ENCODE data around the gene SPACDR. TPM values are rescaled to one million over a fixed set of nuclear protein-coding genes. Genes with fewer than 3 reads are reported as not detected.
"Not testable (repeated sequence)": the region's sequence is repeated elsewhere in the genome, so short reads cannot be mapped to it uniquely, and the experiment has no call there.

The SPACDR gene
- polyA plus RNA-seq, 4 donors = 0.94 to 1.5 (median 1.5) TPM

DNA sequence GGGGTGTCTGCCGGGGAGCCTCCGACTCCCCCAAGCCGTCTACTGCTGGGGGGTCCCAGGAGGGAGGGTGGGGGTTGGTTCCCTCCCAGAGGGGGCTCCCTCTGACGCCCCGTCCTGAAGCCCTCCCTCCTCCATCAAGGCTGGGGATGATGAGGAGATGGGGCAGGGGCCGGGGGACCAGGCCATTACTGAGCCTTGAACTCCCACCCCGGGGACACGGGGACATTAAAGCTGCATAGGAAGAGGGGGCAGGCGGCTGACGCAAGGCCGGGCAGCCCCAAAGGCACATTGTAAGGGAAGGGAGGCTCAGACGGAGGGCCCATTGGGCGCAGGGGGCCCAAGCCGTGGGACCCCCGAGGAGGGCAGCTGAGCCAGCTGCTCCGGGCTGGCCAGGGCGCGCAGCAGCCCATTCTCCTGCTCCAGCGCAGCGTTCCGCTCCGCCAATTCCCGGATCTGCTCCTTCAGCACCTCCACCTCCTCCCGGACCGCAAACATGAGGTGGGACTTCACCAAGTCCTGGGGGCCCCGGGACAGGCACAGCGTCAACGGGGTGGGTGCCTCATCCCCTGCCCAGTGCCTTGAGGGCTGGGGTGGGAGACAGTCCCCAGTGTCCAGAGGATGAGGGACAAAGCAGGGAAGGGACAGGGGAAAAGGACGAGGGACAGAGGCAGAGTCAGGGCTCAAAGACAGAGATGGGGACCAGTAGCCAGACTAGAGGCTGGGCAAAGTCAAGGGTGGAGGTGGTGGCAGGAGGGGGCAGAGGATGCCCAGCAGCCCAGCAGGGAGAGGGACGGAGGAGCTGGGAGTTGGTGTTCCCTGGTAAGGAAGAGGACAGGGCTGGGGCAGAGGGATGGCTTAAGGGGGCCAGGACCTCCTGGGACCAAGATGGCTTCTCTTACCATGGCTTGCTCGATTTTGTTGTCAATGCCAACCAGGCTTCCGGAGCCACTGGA is 2.9 kb upstream of the SPACDR start:
- no peak for DNase-seq (ENCODE audit: low read depth in 4 of 4, low spot score in 3 of 4)

DNA sequence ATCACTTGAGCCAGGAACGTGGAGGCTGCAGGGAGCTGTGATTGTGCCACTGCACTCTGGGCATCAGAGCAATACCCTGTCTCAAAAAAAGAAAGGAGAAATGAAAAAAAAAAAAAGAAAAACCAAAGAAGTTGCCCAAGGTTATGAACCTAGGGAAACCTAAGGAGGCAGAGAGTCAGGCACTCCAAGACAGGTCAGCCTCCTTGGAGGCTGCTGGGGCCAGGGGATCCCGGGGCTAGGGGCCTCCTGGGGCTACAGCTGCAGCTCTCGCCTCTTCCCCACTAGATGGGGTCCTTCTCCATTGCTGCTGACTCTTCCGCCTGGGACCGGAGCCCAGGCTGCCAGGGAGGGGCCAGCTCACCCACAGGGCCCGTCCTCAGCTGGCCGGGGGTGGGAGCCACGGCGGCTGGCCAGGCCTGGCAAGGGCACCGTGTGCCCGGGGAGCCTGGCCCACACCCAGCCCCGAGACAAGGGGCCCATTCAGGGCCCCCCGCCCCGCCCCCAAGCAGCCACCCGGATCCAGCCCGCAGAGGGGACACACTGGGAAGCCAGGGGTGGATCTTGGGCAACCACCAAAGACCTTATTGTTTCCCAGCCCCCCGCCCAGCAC is 1.7 kb upstream of the SPACDR start:
- no peak for DNase-seq (ENCODE audit: low read depth in 4 of 4, low spot score in 3 of 4)

DNA sequence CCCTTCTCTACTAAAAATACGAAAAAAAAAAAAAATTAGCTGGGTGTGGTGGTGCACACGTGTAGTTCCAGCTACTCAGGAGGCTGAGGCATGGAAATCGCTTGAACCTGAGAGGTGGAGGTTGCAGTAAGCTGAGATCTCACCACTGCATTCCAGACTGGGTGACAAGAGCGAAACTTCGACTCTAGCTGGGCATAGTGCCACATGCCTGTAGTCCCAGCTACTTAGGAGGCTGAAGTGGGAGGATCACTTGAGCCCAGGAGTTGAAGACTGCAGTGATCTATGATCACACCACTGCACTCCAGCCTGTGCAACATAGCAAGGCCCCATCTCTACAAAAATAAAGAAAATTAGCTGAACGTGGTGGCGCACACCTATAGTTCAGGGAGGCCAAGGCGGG is 1.2 kb upstream of the SPACDR start:
- no peak for DNase-seq (ENCODE audit: low read depth in 4 of 4, low spot score in 3 of 4)

DNA sequence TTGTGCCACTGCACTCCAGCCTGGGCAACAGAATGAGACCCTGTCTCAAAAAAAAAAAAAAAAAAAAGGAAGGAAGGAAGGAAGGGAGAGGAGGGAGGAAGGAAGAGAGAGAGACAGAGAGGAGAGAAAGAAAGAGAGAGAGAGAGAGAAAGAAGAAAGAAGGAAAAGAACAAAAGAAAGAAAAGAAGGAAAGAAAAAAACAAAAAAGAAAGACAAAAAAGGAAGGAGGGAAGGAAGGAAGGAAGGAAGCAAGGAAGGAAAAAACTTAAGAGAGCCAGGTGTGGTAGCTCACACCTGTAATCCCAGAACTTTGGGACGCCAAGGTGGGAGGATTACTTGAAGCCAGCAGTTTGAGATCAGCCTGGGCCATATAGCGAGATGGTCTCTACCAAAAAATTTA is 731 bp upstream of the SPACDR start:
- no peak for DNase-seq (ENCODE audit: low read depth in 4 of 4, low spot score in 3 of 4)

DNA sequence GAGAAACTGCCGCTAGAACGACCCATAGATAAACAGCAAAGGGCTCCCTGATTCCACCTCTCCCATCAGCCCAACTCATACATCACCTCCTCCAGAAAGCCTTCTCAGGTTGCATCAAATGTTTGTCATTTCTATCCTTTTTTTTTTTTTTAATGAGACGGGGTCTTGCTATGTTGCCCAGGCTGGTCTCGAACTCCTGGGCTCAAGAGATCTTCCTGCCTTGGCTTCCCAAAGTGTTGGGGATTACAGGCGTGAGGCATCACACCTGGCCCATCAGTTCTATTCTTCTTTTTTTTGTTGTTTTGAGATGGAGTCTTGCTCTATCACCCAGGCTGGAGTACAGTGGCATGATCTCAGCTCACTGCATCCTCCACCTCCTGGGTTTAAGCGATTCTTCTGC is 7.0 kb downstream of the SPACDR start:
- no peak for DNase-seq (ENCODE audit: low read depth in 4 of 4, low spot score in 3 of 4)

DNA sequence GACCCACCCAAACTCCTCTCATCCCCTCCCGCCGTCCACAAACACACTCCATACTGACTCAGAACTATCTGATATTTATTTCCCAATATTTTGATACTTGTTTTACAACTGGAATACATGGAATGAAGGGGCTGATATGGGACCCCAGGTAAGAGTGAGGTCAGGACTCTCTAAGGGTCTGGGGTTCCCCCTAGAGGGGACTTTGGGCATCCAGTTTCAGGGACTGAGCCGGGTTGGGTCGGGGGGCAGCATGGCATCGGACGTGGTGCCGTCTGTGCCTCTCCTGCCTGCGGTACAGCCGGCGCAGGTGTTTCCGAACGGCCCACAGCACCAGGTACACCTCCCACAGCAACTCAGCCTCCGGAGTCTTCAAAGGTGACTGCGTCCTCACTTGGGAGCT is 7.5 kb downstream of the SPACDR start:
- no peak for DNase-seq (ENCODE audit: low read depth in 4 of 4, low spot score in 3 of 4)

DNA sequence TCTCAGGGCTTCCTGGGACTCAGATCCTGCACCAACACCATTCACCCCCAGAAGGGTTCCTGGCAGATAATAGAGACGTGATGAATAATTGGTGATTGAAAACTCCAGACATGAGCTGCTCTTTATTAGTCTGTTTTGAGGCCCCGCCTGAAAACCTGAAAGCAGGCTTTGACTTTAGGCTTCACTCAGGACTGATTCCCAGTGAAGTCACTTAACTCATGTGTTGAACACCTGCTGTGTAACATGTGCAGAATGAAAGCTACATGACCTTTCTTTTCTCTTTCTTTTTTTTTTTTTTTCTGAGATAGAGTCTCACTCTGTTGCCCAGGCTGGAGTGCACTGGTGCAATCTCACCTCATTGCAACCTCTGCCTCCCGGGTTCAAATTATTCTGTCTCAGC is 8.9 kb downstream of the SPACDR start:
- no peak for DNase-seq (ENCODE audit: low read depth in 4 of 4, low spot score in 3 of 4)

DNA sequence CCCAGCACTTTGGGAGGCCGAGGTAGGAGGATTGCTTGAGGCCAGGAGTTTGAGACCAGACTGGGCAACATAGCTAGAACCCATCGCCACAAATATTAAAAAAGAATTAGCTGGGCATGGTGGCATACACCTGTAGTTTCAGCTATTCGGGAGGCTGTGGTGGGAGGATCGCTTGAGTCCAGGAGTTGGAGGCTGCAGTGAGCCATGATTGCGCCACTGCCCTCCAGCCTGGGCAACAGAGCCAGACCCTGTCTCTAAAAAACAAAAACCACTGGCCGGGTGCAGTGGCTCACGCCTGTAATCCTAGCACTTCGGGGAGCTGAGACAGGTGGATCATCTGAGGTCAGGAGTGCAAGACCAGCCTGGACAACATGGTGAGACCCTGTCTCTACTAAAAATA is 10.2 kb downstream of the SPACDR start:
- DNase-seq (ENCODE audit: low read depth in 4 of 4, low spot score in 3 of 4) = not testable (repeated sequence)

DNA sequence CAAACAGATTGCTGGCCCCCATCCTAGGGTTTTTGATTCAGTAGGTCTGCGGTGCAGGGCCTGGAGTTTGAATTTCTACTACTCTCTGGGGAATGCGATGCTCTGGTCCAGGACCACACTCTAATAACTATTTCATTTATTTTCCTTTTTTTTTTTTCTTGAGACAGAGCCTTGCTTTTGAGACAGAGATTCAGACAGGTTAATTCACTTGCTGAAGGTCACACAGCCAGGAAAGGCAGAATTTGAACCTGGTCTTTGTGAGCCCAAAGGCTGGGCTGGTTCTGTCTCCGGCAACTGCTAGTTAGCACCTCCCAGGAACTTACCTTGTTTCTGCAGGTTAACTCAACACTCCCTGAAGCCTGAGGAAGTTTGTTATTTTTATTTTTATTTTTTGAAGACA is 11.5 kb downstream of the SPACDR start:
- no peak for DNase-seq (ENCODE audit: low read depth in 4 of 4, low spot score in 3 of 4)

DNA sequence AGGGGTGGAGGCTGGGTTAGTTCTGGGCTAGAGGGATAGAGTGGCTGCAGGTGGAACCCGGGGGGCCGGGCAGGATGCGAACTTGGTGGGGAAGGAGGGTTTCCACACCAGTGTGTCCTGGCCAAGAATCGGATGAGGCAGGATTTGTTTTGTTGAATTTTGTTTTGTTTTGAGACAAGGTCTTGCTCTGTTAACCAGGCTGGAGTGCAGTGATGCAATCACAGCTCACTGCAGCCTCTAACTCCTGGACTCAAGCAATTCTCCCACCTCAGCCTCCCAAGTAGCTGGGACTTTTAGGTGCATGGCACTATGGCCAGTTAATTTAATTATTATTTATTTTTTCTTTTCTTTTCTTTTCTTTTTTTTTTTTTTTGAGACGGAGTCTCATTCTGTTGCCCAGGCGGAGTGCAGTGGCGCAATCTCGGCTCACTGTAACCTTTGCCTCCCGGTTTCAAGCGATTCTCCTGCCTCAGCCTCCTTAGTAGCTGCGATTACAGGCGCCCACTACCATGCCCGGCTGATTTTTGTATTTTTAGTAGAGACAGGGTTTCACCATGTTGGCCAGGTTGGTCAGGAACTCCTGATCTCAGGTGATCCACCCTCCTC is 14.8 kb downstream of the SPACDR start:
- DNase-seq (ENCODE audit: low read depth in 4 of 4, low spot score in 3 of 4) = no peak

DNA sequence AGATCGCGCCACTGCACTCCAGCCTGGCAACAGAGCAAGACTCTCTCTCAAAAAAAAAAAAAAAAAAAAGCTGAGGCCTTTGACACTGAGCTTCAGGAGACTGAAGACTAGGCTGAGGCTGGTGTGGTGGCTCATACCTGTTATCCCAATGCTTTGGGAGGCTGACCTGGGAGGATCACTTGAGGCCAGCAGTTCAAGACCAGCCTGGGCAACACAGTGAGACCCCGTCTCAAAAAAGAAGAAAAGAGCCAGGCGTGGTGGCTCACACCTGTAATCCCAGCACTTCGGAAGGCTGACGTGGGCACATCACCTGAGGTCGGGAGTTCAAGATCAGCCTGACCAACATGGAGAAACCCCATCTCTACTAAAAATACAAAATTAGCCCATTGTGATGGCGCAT is 16.7 kb downstream of the SPACDR start:
- not testable (repeated sequence) for DNase-seq (ENCODE audit: low read depth in 4 of 4, low spot score in 3 of 4)

DNA sequence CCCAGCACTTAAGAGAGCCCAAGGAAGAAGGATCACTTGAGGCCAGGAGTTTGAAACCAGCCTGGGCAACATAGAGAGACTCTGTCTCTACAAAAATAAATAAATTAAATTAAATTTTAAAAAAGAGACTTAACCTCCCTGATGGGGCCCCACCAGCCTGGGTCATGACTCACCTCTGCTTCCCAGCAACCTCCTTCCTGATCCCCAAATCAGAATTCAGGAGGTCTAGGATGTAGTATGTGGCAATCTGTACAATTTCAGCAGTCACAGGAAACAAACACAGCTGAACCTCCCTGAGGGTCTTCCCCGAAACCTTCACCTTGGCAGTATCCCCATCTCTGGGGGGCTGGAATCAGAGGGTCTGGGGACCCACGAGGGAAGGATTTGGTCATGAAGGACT is 18.0 kb downstream of the SPACDR start:
- no peak for DNase-seq (ENCODE audit: low read depth in 4 of 4, low spot score in 3 of 4)

DNA sequence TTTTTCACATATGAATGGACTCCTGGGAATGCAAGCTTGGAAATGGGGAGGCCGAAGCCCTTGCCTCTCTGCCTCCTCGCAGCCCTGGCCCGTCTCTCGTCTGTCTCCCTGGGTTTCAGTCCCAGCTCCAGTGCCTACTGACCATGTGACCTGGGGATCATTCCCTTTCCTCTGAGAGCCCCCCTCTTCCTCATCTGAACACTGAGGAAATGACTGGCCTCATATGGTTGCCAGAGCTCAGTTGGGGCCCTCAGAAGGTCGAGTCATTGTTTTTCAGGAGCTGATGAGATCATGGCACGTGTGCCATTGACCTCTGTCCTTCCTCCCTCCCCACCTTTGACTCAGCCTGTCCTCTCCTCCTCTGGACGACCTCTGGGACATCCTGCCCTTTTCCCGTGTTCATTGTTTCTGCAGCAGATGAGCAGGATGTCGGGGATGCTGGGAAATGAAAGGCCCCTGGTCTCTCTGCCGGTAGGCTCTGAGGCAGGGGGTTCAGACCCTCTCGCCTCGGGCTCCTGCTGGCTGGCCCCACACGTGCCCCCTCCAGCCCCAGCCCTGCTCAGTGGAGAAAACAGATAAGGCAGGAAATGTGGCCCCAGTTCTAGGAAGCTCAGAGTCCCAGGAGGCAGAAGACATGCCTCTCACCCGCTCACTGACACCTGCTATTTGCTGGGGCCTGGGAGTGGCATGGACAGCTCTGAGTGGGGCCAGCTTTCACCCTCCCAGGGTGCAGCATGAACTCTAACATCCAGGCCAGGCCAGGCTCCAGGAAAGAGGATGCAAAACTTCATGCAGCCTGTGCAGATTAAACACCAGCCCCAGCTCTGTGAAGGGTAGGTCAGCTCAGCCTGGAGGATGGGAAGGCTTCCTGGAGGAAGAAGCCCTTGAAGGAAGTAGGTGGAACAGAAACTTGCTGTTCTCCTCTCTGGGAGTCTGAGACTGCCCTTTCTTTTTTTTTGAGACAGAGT is 19.5 kb downstream of the SPACDR start:
- DNase-seq (ENCODE audit: low read depth in 4 of 4, low spot score in 3 of 4) = no peak

DNA sequence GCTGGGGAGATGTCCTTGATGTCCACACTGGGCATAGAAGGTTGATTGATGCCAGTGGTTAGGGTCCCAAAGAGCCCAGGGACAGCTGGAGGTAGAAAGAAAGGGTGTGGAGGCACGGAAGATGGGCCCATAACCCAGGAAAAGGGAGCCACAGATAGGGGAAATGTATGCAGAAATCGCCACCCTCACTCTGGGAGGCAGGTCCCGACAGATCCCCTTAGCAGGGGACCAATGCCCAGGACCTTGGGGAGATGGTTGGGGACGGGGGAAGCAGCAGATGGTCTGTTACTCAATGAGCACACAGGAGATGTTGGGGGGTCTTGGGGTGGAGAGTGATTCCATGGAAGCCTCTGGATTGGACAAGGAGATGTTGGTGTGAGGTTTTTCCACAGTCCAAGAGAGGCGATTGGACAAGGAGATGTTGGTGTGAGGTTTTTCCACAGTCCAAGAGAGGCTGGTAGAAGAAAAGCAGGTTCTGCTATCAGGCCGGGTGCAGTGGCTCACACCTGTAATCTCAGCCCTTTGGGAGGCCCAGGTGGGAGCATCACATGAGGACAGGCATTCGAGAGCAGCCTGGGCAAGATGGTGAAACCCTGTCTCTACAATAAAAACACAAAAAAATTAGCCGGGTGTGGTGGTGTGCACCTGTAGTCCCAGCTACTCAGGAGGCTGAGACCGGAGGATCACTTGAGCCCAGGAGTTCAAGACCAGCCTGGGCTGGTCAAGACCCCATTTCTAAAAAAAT is 20.8 kb downstream of the SPACDR start:
- DNase-seq (ENCODE audit: low read depth in 4 of 4, low spot score in 3 of 4) = no peak

DNA sequence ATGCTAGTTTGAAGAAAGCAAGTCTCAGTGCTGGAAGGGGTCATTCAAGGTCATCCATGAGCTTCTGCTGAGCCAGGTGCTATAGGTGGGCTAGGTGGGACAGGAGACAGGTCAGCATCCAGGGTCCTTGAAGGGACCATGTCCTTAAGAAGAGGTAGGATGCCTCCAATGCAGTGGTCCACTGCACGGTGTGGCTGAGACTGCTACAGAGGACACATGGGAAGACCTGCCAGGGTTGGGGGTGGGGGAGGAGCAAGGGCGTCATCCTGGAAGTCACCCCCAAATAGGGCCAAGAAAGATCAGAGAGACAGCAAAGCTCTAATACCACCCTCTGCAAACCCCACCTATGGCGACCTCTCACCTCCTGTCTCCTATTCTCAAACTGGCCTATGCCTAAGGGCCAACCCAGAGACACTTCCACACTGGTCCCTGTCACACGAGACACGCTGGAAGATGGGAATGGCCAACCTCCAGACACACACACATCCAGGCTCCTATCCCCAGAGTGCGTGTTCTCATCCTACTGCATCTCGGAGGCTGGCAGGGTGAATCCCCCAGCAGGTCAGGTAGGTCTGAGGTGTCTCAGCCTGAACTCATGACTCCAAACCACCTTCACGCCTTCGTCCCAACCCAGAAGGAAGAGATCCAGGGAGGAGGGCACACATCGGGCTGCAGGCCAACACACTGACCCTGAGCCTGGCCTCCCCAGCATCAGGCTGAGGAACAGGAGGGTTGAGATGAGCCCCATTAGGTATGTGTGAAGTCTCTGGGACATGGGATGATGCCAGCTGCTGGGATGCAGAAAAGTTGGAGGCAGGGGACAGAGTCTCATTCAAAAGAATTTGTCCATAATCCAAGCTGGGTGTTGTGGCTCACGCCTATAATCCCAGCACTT is 22.2 kb downstream of the SPACDR start:
- no peak for DNase-seq (ENCODE audit: low read depth in 4 of 4, low spot score in 3 of 4)

DNA sequence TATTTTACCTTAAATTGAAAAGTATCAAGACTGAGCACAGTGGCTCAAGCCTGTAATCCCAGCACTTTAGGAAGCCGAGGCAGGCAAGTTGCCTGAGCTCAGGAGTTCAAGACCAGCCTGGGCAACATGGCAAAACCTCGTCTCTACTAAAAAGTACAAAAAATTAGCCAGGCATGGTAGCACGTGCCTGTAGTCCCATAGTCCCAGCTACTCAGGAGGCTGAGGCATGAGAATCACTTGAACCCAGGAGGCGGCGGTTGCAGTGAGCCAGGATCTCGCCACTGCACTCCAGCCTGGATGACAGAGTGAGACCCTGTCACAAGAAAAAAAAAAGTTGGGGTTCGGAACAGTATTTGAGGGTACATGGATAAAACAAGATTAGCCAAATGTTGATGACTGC is 24.8 kb downstream of the SPACDR start:
- not testable (repeated sequence) for DNase-seq (ENCODE audit: low read depth in 4 of 4, low spot score in 3 of 4)

DNA sequence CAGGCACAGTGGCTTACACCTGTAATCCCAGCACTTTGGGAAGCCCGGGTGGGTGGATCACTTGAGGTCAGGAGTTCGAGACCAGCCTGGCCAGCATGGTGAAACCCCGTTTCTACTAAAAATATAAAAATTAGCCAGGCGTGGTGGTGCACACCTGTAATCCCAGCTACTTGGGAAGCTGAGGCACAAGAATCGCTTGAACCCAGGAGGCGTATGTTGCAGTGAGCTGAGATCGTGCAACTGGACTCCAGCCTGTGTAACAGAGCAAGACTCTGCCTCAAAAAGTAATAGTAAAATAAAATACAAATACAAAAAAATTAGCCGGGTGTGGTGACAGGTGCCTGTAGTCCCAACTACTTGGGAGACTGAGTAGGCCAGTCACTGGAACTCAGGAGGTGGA is 25.3 kb downstream of the SPACDR start:
- DNase-seq (ENCODE audit: low read depth in 4 of 4, low spot score in 3 of 4) = not testable (repeated sequence)

DNA sequence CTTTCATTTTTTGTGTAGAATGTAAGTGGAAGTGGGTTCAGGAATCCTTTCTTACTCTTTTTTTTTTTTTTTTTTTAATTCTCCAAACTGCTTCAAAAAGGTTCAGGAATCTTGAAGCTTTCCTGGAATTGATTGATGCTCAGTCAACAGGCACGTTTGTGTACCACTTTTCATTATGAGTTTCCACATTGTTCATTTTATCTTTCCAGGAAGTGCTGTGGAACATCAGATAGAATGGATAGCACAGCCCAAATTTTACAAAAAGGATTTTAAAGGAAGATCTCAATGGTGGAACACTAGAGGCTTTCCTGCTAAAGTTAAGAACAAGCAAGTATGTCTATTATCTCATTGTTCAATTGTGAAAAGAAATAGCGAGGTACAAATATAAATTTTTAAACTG is 25.9 kb downstream of the SPACDR start:
- no peak for DNase-seq (ENCODE audit: low read depth in 4 of 4, low spot score in 3 of 4)

All from right renal pelvis (tissue), 4 donors.